ENCODE results near the gene DOP1B. TPM values are rescaled to one million over a fixed set of nuclear protein-coding genes. Genes with fewer than 3 reads are reported as not detected.

Gene DOP1B
- total RNA-seq, 1 donor = 11.7 TPM

DNA sequence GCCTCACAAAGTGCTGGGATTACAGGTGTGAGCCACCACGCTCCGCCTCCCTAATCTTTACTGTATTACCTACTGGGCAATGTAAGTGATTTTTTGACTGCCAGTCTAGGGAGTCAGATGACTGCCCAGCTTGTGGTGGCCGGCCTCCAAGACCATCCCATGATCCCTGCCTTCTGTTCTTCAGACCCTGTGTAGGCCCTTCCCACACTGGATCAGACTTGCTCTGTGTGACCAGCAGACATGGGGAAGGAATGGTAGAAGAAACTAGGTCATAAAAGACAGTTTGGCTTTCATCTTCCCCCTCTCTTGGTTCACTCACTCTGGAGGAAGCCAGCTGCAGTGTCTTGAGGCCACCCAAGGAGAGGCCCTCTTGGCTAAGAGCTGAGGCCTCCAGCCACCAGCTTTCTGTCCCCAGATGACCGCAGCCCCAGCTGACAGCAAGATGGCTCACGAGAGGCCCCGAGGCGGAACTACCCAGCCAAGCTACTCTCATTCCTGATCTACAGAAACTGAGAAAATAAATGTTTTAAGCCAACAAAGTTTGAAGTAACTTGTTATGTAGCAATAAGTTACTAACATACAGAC is 36.2 kb upstream of the DOP1B start:
- TF ChIP-seq, protein P1, sequence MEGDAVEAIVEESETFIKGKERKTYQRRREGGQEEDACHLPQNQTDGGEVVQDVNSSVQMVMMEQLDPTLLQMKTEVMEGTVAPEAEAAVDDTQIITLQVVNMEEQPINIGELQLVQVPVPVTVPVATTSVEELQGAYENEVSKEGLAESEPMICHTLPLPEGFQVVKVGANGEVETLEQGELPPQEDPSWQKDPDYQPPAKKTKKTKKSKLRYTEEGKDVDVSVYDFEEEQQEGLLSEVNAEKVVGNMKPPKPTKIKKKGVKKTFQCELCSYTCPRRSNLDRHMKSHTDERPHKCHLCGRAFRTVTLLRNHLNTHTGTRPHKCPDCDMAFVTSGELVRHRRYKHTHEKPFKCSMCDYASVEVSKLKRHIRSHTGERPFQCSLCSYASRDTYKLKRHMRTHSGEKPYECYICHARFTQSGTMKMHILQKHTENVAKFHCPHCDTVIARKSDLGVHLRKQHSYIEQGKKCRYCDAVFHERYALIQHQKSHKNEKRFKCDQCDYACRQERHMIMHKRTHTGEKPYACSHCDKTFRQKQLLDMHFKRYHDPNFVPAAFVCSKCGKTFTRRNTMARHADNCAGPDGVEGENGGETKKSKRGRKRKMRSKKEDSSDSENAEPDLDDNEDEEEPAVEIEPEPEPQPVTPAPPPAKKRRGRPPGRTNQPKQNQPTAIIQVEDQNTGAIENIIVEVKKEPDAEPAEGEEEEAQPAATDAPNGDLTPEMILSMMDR (IDR thresholded peaks at IDR 0.05; ENCODE audit: insufficient read depth, low read depth, low read length) = no peak
- DNase-seq (ENCODE audit: low read depth) = peak; percentile 72
- H3K4me3 ChIP-seq (ENCODE audit: low read depth, low read length) = no peak overlapping the region

DNA sequence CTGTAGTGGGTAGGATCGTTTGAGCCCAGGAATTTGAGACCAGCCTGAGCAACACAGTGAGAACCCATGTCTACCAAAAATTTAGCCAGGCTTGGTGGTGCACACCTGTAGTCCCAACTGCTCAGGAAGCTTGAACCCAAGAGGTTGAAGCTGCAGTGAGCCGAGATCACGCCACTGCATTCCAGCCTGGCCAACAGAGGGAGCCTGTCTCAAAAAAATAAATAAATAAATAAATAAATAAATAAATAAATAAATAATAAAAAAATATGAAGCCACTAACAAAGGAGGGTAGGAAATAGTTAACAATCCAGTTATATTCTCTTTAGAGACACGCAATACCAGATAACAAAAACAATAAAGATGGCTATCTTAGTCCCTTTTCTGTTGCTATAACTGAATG is 33.6 kb upstream of the DOP1B start:
- TF ChIP-seq, protein P1 (IDR thresholded peaks at IDR 0.05; ENCODE audit: insufficient read depth, low read depth, low read length) = peak; percentile 36
- DNase-seq (ENCODE audit: low read depth) = peak; percentile 7
- H3K4me3 ChIP-seq (ENCODE audit: low read depth, low read length) = no peak overlapping the region

DNA sequence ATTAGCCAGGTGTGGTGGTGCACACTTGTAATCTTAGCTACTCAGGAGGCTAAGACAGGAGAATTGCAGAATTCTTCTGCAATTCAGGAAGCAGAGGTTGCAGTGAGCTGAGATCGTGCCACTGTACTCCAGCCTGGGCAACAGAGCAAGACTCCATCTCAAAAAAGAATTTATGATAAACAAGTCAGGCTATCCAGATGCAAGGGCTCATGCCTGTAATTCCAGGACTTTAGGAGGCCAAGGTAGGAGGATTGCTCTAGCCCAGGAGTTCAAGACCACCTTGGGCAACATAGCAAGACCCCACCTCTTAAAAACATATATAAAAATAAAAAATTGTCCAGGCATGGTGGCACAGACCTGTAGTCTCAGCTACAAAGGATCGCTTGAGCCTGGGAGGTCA is 32.2 kb upstream of the DOP1B start:
- no peak overlapping the region for H3K4me3 ChIP-seq (ENCODE audit: low read depth, low read length)
- TF ChIP-seq, protein P1 (IDR thresholded peaks at IDR 0.05; ENCODE audit: insufficient read depth, low read depth, low read length) = no peak
- DNase-seq (ENCODE audit: low read depth) = no peak

DNA sequence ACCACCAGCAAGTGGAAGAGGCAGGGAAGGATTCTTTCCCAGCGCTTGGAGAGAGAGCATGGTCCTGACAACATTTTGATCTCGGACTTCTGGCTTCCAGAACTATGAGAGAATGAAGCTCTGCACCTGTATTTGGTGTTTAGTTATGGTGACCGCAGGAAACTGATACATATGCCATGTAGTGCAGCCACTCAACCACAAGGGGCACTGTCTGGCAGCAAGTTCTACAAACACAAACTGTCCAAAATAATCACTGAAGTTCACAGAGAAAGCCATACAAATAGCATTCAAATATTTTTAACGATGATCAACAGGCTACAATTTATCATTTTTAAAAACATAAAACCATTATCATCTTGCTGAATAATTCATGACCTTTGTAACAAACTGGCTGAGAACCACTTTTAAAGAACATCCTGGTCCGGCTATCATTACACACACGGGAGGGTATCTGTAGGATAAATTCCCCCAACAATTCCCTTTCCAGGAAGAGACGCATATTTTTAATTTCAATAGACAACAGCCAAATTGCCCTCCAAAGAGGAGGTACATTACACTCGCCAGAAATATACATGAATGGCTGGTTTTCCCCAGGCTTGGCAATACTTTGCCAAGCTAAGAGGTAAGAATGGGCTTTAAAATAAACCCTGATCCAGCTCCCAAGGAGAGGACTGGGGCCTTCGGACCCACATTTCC is 31.0 kb upstream of the DOP1B start:
- H3K4me3 ChIP-seq (ENCODE audit: low read depth, low read length) = no peak overlapping the region
- TF ChIP-seq, protein P1 (IDR thresholded peaks at IDR 0.05; ENCODE audit: insufficient read depth, low read depth, low read length) = peak; percentile 98
- DNase-seq (ENCODE audit: low read depth) = peak; percentile 62

DNA sequence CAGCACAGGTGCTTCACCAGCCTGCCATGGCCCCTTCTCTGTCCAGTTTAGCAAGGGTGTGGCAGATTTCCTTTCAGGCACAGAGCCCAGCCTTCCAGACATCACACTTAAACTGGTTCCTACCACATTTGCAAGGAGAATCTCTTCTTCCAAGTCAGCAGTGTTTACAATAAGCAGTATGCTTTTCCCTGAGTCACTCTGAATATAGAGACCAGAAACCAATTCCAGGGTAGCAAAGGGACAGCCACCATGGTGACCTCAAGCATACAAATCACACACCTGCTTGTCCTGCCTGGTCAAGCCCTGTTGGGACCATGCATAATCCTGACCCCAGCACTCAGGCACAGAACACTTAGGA is 30.4 kb upstream of the DOP1B start:
- H3K4me3 ChIP-seq (ENCODE audit: low read depth, low read length) = no peak overlapping the region
- peak; percentile 10 for DNase-seq (ENCODE audit: low read depth)
- TF ChIP-seq, protein P1 (IDR thresholded peaks at IDR 0.05; ENCODE audit: insufficient read depth, low read depth, low read length) = no peak

DNA sequence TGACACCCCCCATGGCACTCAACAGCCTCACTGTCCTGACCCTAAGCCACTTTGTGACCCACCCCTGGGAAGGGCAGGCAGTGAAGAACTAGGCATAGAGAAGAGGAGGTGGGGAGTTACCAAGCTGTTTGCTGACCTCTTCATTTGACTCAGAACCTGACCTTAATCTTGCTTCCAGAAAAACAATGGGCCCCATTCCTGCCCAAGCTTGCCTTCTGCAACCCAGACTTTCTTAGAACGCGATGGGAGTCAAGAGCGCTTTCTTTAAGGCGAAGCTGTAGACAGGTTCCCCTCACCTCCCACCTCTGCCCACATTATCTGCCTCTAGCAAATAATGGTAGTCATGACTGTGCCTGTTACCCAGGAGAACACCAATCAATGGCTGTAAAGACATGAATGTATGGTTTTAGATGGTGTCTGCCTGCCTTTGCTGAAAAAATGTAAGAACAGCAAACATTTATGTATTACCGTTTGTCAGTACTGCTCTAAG is 30.0 kb upstream of the DOP1B start:
- TF ChIP-seq, protein P1 (IDR thresholded peaks at IDR 0.05; ENCODE audit: insufficient read depth, low read depth, low read length) = no peak
- no peak overlapping the region for H3K4me3 ChIP-seq (ENCODE audit: low read depth, low read length)
- DNase-seq (ENCODE audit: low read depth) = no peak

Data from fibroblast of villous mesenchyme (primary cell).